H1 (cell line): ENCODE data around the gene PRRT1. TPM values are rescaled to one million over a fixed set of nuclear protein-coding genes. Genes with fewer than 3 reads are reported as not detected.

ENCODE experiments used
- CEBPB ChIP-seq: IDR thresholded peaks from 2 replicates; pipeline ENCODE4 v1.6.1; 2012; ENCODE audit warnings: low read depth, low read length
- CHD7 ChIP-seq: fragments of 300-600 bp; sonication (generic); IDR thresholded peaks from 2 replicates; pipeline ENCODE4 v1.7.1; 2012; ENCODE audit warnings: low read length, moderate library complexity, mild to moderate bottlenecking, inconsistent platforms; ENCODE audit not compliant: insufficient replicate concordance
- CREB1 ChIP-seq: IDR thresholded peaks from 2 replicates; pipeline ENCODE4 v1.6.1; 2012; ENCODE audit warnings: inconsistent platforms
- EGR1 ChIP-seq: IDR thresholded peaks from 2 replicates; pipeline ENCODE4 v1.6.1; 2011; ENCODE audit warnings: low read depth, low read length, borderline replicate concordance
- HDAC2 ChIP-seq, 2 experiments: fragments of 300-600 bp in 1 of 2; sonication (generic) in 1 of 2; IDR thresholded peaks; 2 replicates each; pipeline ENCODE4 v1.6.1; 2011 to 2012; ENCODE audit warnings: low read depth in 2 of 2, low read length in 2 of 2, mild to moderate bottlenecking in 2 of 2, moderate library complexity in 2 of 2, borderline replicate concordance in 1 of 2, inconsistent platforms in 1 of 2
- MAFK ChIP-seq: IDR thresholded peaks from 2 replicates; pipeline ENCODE4 v1.6.1; 2012; ENCODE audit warnings: low read depth, mild to moderate bottlenecking, improper control_type of control experiment, low read length
- NRF1 ChIP-seq: IDR thresholded peaks from 2 replicates; pipeline ENCODE4 v1.6.1; 2011; ENCODE audit warnings: mild to moderate bottlenecking, low read depth, low read length, improper control_type of control experiment
- RFX5 ChIP-seq: IDR thresholded peaks from 2 replicates; pipeline ENCODE4 v1.6.1; 2011; ENCODE audit warnings: low read depth, low read length, improper control_type of control experiment, borderline replicate concordance
- SAP30 ChIP-seq: fragments of 300-600 bp; sonication (generic); IDR thresholded peaks from 2 replicates; pipeline ENCODE4 v1.7.1; 2012; ENCODE audit warnings: low read length, moderate library complexity, mild to moderate bottlenecking, inconsistent platforms; ENCODE audit not compliant: insufficient read depth, insufficient replicate concordance
- TEAD4 ChIP-seq: IDR thresholded peaks from 2 replicates; pipeline ENCODE4 v1.6.1; 2012; ENCODE audit warnings: low read depth, low read length, inconsistent platforms, mixed read lengths
- polyA plus RNA-seq, 7 experiments: library from polyadenylated mRNA; depleted of rRNA in 3 of 7; stranded (reverse) in 5 of 7; unstranded in 2 of 7; fragments of >200 nt in 5 of 7; fragments of 200-250 nt in 2 of 7; gene quantifications; 1 replicate in 5 of 7; 2 replicates in 1 of 7; 4 replicates in 1 of 7; pipeline versions ENCODE4 v1.2.1 to v1.2.3, GENCODE V29; 2011 to 2013; ENCODE audit warnings: missing spikeins in 2 of 7, mixed read lengths in 2 of 7
- total RNA-seq: library from RNA; stranded (reverse); fragmentation: NEBNext Ultra II Directional; extraction: Animal tissue kit (Norgen Biotek cat#: 25700); gene quantifications from 2 replicates; pipeline ENCODE4 v1.2.1, GENCODE V29; 2021

PRRT1 gene
- total and polyA plus RNA-seq, 2 of the 8 experiments (the other 6 are each of a cell fraction or from before 2014, with no cell fraction given) = 0.71 to 2.8 TPM

- TF ChIP-seq CHD7 (no peak), EGR1 (no peak; the same call in 1 of the 2 replicates), RFX5 (no peak), CREB1 (peak; percentile 98), SAP30 (no peak), NRF1 (no peak), MAFK (no peak; the same call in 1 of the 2 replicates), CEBPB (0 out of 2 replicates have a peak, but pooled peaks have one; percentile 5), TEAD4 (no peak), HDAC2 (IDR thresholded peaks at IDR 0.05; ENCODE audit: borderline replicate concordance in 1 of 2, low read depth in 2 of 2, low read length in 2 of 2) (peak in 1 of 2 experiments; percentile 64; a peak in 1 of 4 replicates)
Measured at GRCh38 chr6:32195902-32196681, 44.4 kb upstream of the PRRT1 start (continued).
